Measurements from ENCODE around the gene CERCAM. TPM values are rescaled to one million over a fixed set of nuclear protein-coding genes. Genes with fewer than 3 reads are reported as not detected.

The CERCAM gene
- total and polyA plus RNA-seq, 7 donors: 1.7 to 6.5 (median 2.5) TPM

DNA sequence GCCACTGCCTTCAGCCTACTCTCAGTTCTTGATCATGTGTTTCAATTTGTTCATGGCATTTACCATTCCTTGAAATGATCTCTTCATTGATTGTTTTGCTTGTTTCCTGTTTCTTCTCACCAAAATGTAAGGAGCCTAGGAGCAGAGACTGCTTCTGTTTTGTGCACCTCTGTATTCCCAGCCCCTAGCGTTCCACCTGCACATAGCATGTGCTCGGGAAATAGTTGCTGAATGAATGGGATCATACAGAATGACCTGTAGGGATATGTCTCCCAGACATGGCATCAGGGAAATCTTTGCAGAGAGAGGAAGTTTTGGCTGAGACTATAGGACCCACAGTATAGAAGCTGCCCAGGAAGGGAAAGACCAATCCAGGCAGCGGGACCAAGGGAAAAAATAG, 6.2 kb upstream of the CERCAM start:
- ATAC-seq: no peak
- 64 to 70% (median 67%) methylated on average over 3 of the region's 3 CpGs for WGBS, 3 donors
- Histone ChIP-seq H3K27me3 (ENCODE audit: insufficient read depth in 3 of 3, low read length in 2 of 3) (peaks cover 0 to 48% (median 7%) of the 10 kb centered on the region in 3 donors), H3K27ac (no peak overlapping the region), H3K4me3 (no peak overlapping the region), H3K4me1 (peaks cover 6% of the 10 kb centered on the region), H3K36me3 (ENCODE audit: insufficient read depth in 1 of 2, low read depth in 1 of 2) (no peaks in the 10 kb centered on the region), H3K9me3 (no peaks in the 10 kb centered on the region)
- no peak for DNase-seq
- TF ChIP-seq, protein P1, sequence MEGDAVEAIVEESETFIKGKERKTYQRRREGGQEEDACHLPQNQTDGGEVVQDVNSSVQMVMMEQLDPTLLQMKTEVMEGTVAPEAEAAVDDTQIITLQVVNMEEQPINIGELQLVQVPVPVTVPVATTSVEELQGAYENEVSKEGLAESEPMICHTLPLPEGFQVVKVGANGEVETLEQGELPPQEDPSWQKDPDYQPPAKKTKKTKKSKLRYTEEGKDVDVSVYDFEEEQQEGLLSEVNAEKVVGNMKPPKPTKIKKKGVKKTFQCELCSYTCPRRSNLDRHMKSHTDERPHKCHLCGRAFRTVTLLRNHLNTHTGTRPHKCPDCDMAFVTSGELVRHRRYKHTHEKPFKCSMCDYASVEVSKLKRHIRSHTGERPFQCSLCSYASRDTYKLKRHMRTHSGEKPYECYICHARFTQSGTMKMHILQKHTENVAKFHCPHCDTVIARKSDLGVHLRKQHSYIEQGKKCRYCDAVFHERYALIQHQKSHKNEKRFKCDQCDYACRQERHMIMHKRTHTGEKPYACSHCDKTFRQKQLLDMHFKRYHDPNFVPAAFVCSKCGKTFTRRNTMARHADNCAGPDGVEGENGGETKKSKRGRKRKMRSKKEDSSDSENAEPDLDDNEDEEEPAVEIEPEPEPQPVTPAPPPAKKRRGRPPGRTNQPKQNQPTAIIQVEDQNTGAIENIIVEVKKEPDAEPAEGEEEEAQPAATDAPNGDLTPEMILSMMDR (IDR thresholded peaks at IDR 0.05): no peak
- intact Hi-C loops (cut with DNase I): loop anchor here (5.0 to 10.0 kb wide), 2 partner anchors 52 to 120 kb away; no protein-coding TSS in a partner anchor

DNA sequence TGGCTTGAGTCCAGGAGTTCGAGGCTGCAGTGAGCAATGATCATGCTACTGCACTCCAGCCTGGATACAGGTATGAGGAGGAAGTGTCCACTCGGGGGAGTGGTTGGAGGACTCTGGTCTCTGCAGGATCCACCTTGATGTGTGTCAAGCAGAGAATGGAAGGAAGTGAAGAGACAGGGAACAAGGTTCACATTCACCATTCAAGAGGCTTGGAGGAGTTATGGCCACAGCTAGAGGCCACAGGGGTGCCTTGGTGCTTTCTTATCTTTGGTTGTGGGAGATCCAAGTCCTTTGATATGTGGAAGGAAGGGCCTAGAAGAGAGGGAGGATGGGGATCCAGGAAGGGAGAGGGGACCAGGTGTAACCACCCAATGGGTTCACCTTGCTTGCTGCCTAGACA, 5.4 kb upstream of the CERCAM start:
- WGBS, 3 donors: 75 to 85% (median 82%) methylated on average over 2 of the region's 2 CpGs
- Histone ChIP-seq H3K27me3 (ENCODE audit: insufficient read depth in 3 of 3, low read length in 2 of 3) (peaks cover 0 to 48% (median 7%) of the 10 kb centered on the region in 3 donors), H3K4me3 (no peak overlapping the region), H3K36me3 (ENCODE audit: insufficient read depth in 1 of 2, low read depth in 1 of 2) (no peaks in the 10 kb centered on the region), H3K9me3 (no peaks in the 10 kb centered on the region), H3K4me1 (peaks cover 12% of the 10 kb centered on the region), H3K27ac (no peak overlapping the region)
- intact Hi-C loops (cut with DNase I): loop anchor here in 1 of 2 donors (10.0 kb wide), 1 partner anchor 120 kb away; no protein-coding TSS in a partner anchor
- ATAC-seq (no peak), DNase-seq (no peak)
- TF ChIP-seq, protein P1 (IDR thresholded peaks at IDR 0.05): no peak

DNA sequence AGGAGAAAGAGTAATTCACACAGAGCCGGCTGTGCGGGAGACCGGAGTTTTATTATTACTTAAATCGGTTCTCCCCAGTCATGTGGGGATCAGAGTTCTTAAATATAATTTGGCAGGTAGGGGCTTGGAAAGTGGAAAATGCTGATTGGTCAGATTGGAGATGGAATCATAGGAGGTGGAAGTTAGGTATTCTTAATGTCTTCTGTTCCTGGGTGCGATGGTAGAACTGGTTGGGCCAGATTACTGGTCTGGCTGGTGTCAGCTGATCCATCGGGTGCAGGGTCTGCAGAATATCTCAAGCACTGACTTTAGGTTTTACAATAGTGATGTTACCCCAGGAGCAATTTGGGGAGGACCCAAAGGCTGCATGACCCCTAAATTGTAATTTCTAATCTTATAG, 4.6 kb upstream of the CERCAM start:
- TF ChIP-seq, protein P1 (IDR thresholded peaks at IDR 0.05): no peak
- no peak for DNase-seq
- H3K27ac ChIP-seq: no peak overlapping the region
- WGBS, 3 donors: 52 to 61% (median 55%) methylated on average over 6 of the region's 6 CpGs
- H3K4me3 ChIP-seq: no peak overlapping the region
- no peaks in the 10 kb centered on the region for H3K9me3 ChIP-seq
- no peak for ATAC-seq
- intact Hi-C loops (cut with DNase I): loop anchor here in 1 of 2 donors (10.0 kb wide), 1 partner anchor 121 kb away; no protein-coding TSS in a partner anchor
- peaks cover 0 to 48% (median 7%) of the 10 kb centered on the region in 3 donors for H3K27me3 ChIP-seq (ENCODE audit: insufficient read depth in 3 of 3, low read length in 2 of 3)
- H3K36me3 ChIP-seq (ENCODE audit: insufficient read depth in 1 of 2, low read depth in 1 of 2): no peaks in the 10 kb centered on the region
- H3K4me1 ChIP-seq: peaks cover 12% of the 10 kb centered on the region

DNA sequence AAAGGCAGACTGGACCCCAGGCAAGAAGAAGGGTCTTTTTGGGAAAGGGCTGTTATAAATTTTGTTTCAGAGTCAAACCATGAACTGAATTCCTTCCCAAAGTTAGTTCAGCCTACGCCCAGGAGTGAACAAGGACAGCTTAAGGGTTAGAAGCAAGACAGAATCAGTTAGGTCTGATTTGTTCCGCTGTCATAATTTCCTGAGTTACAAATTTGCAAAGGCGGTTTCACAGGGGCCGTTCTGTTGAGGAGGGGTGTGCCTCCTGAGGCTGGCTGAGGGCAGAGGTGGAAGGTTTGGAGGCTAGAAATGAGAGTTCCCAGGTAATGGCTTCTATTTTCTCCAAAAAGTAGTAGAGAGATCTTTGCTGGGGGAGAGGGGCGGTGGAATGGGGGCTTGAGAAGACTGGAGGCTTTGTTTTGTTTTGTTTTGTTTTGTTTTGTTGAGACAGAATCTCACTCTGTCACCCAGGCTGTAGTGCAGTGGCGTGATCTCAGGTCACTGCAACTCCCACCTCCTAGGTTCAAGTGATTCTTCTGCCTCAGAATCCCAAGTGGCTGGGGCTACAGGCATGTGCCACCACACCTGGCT, 4.1 kb upstream of the CERCAM start:
- no peaks in the 10 kb centered on the region for H3K9me3 ChIP-seq
- TF ChIP-seq, protein P1 (IDR thresholded peaks at IDR 0.05): no peak
- WGBS, 3 donors: 49 to 63% (median 57%) methylated on average over 6 of the region's 6 CpGs
- H3K36me3 ChIP-seq (ENCODE audit: insufficient read depth in 1 of 2, low read depth in 1 of 2): no peaks in the 10 kb centered on the region
- no peak overlapping the region for H3K27ac ChIP-seq
- peaks cover 0 to 47% (median 7%) of the 10 kb centered on the region in 3 donors for H3K27me3 ChIP-seq (ENCODE audit: insufficient read depth in 3 of 3, low read length in 2 of 3)
- H3K4me1 ChIP-seq: peaks cover 12% of the 10 kb centered on the region
- no peak overlapping the region for H3K4me3 ChIP-seq
- intact Hi-C loops (cut with DNase I): loop anchor here in 1 of 2 donors (10.0 kb wide), 1 partner anchor 122 kb away; no protein-coding TSS in a partner anchor
- no peak for DNase-seq
- ATAC-seq: no peak

Measured in psoas muscle (tissue), 8 donors.